ENCODE measurements around the gene TMEM69.

- TF ChIP-seq CTCF (IDR thresholded peaks at IDR 0.05) = no peak
- no peak for TF ChIP-seq POLR2AphosphoS5 (IDR thresholded peaks at IDR 0.05)
- no peak for TF ChIP-seq POLR2A (IDR thresholded peaks at IDR 0.05)
These were observed 43.3 kb upstream of the TMEM69 start for GRCh38 chr1:45644661-45645060.
